Measurements from ENCODE around the gene NTM. TPM values are rescaled to one million over a fixed set of nuclear protein-coding genes. Genes with fewer than 3 reads are reported as not detected.

Gene NTM
- total RNA-seq, 3 donors from 2014 or later: 0.66 to 9.0 (median 1.0) TPM

- H3K27me3 ChIP-seq: no peaks in the 10 kb centered on the region
- DNase-seq (ENCODE audit: low spot score in 2 of 2): no peak
- H3K36me3 ChIP-seq: no peaks in the 10 kb centered on the region
- intact Hi-C loops (cut with DNase I; ENCODE audit: low total_unique reads): no loop called here
- H3K27ac ChIP-seq: no peak overlapping the region
- TF ChIP-seq POLR2A (IDR thresholded peaks at IDR 0.05): no peak
- H3K9me3 ChIP-seq: no peaks in the 10 kb centered on the region
- H3K4me1 ChIP-seq: no peaks in the 10 kb centered on the region
- no peak overlapping the region for H3K4me3 ChIP-seq
These were observed 941.3 kb downstream of the NTM start for GRCh38 chr11:132311703-132312102.

- Histone ChIP-seq H3K27ac (no peak overlapping the region), H3K36me3 (no peaks in the 10 kb centered on the region), H3K9me3 (no peaks in the 10 kb centered on the region), H3K4me1 (no peaks in the 10 kb centered on the region), H3K27me3 (no peaks in the 10 kb centered on the region), H3K4me3 (no peak overlapping the region)
- TF ChIP-seq POLR2AphosphoS5 (IDR thresholded peaks at IDR 0.05) (no peak), CTCF (IDR thresholded peaks at IDR 0.05) (no peak), POLR2A (IDR thresholded peaks at IDR 0.05) (no peak)
- intact Hi-C loops (cut with DNase I; ENCODE audit: low total_unique reads): no loop called here
- no peak for DNase-seq (ENCODE audit: low spot score in 2 of 2)
These were observed 941.7 kb downstream of the NTM start for GRCh38 chr11:132312161-132312560.

GRCh38 chr11:132312701-132313111 lies 942.3 kb downstream of the NTM start:
- Histone ChIP-seq H3K36me3 (no peaks in the 10 kb centered on the region), H3K9me3 (no peaks in the 10 kb centered on the region), H3K27me3 (no peaks in the 10 kb centered on the region), H3K4me3 (no peak overlapping the region), H3K4me1 (no peaks in the 10 kb centered on the region), H3K27ac (no peak overlapping the region)
- intact Hi-C loops (cut with DNase I; ENCODE audit: low total_unique reads): no loop called here
- no peak for DNase-seq (ENCODE audit: low spot score in 2 of 2)
- TF ChIP-seq POLR2A (IDR thresholded peaks at IDR 0.05): no peak
- TF ChIP-seq CTCF (IDR thresholded peaks at IDR 0.05): no peak
- TF ChIP-seq POLR2AphosphoS5 (IDR thresholded peaks at IDR 0.05): no peak

GRCh38 chr11:132314911-132315455 lies 944.6 kb downstream of the NTM start:
- DNase-seq (ENCODE audit: low spot score in 2 of 2): no peak
- H3K36me3 ChIP-seq: no peaks in the 10 kb centered on the region
- intact Hi-C loops (cut with DNase I; ENCODE audit: low total_unique reads): no loop called here
- H3K4me3 ChIP-seq: no peak overlapping the region
- no peak for TF ChIP-seq POLR2A (IDR thresholded peaks at IDR 0.05)
- no peak for TF ChIP-seq POLR2AphosphoS5 (IDR thresholded peaks at IDR 0.05)
- TF ChIP-seq CTCF (IDR thresholded peaks at IDR 0.05): no peak
- no peaks in the 10 kb centered on the region for H3K4me1 ChIP-seq
- H3K9me3 ChIP-seq: no peaks in the 10 kb centered on the region
- H3K27ac ChIP-seq: no peak overlapping the region
- no peaks in the 10 kb centered on the region for H3K27me3 ChIP-seq

- Histone ChIP-seq H3K36me3 (no peaks in the 10 kb centered on the region), H3K27me3 (no peaks in the 10 kb centered on the region), H3K27ac (no peak overlapping the region), H3K4me3 (no peak overlapping the region), H3K4me1 (no peaks in the 10 kb centered on the region), H3K9me3 (no peaks in the 10 kb centered on the region)
- TF ChIP-seq POLR2AphosphoS5 (IDR thresholded peaks at IDR 0.05) (no peak), CTCF (IDR thresholded peaks at IDR 0.05) (no peak), POLR2A (IDR thresholded peaks at IDR 0.05) (no peak)
- intact Hi-C loops (cut with DNase I; ENCODE audit: low total_unique reads): no loop called here
- DNase-seq (ENCODE audit: low spot score in 2 of 2): no peak
These were observed 945.3 kb downstream of the NTM start for GRCh38 chr11:132315696-132316095.

Measured in breast epithelium (tissue), 4 donors.